Activated T-helper 9 cell treated with anti-CD3 and anti-CD28 coated beads, Interleukin-2, amount 50 U/mL, for 16 hours (primary cell): ENCODE measurements around the gene SCYGR6.
"Not testable (repeated sequence)": the region's sequence is repeated elsewhere in the genome, so short reads cannot be mapped to it uniquely, and the experiment has no call there.

Source experiments
- DNase-seq: peaks from one replicate; pipeline ENCODE4 v3.0.0-alpha.2; 2020; ENCODE audit warnings: low read depth

The SCYGR6 gene

GRCh38 chr2:227724394-227725039, at the start of gene SCYGR6:
Gene SCYGR6 (minus strand): TSS chr2:227724757. CDS start chr2:227724757, 0 bp downstream.
- DNase-seq = no peak

DNA sequence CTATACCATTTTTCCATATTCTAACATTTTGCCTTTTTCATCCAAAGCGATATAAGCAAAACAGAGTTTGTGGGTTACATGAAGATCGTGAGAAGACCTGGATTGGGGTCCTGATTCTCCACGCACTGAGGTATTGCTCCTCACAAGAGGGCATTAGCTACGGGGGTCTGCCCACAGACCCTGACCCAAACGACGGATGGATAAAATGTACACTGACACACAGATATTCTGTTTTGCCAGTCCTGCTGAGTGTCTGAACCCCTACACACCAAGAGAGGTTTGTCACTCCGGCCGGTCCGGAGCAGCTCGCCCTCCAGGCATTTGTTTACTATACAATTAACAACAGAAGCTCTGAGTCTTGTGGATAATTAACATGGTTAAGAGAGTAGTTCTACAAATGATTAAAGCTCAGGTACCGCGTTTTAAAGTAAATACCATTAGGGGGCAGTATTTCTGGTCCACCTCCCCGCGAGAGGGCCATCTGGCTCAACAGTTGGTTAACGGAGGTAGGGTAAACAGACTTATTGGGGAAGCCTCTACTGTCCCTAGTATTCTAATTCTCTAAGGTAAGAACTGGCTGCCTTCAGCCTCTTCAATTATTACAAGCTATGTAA, 49.6 kb upstream of the SCYGR6 start:
- DNase-seq = no peak

- no peak for DNase-seq
Measured at GRCh38 chr2:227772932-227773331, 48.4 kb upstream of the SCYGR6 start.

GRCh38 chr2:227772197-227772661, 47.7 kb upstream of the SCYGR6 start:
- DNase-seq = no peak

DNA sequence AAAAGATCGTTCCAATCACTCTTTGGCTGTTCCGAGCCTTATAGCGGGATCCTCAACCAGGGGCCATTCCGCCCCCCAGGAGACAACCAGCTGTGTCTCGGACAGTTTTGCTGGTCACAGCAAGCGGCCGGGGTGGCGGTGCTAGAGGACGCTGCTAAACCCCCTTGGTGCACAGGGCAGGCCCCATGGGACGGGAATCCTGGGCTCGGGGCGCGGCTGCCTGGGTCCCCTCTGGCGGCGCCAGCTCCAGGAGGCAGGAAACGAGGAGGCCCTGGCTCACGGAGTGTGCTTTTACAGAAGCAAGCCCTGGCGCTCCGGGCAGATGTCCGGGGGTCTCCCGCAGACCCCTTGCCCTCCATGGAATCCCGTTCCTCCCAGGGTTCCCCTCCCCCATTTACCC, 43.3 kb upstream of the SCYGR6 start:
- DNase-seq = no peak

DNA sequence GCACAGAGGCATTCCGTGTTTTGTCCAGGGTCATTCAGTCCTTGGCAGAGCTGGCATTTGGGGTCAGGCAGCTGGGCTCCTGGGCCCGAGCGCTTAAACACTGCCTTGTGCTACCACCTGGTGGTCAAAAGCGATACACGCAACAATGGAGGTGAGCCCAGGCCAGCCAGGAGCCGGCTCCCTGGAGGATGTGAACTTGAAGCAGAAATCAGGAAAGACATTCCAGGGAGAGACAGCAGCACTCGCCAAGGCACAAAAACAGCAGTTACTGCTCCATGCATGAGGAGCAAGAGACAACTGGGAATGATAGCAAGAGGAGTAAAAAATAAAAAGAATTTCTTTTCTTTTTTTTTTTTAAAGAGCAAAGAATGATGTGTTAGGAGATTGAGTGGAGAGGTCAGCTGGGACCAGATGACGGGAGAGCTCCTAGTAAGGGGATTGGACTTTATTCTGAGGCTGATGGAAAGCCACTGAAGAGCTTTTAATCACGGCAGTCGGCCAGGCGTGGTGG, 41.9 kb upstream of the SCYGR6 start:
- DNase-seq = peak; percentile 36

DNA sequence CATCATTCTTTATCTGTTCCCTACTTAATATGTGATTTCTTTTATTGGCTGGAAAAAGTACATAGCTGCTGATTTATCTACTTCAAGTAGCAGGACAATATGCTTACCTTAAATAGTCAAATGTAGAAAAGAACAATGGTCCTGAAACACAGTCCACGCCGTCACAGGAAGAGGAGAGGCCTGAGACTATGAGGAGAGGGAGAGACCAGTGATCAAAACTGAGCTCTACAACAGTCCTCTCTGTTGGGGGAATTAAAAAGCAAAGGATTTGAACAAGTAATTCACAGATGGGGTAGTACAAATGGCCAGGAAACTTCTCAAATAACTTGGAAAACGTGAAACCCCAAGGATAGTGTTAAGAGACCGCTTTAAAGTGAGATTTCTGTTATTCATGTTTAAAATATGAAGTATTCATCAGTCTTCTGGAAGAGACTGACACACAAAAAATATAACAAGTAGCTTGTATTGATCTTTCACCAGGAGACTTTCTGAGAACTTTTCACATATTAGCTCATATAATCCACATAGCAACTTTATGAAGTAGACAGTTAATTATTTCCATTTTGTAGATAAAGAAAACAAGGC, 41.3 kb upstream of the SCYGR6 start:
- DNase-seq = no peak

- no peak for DNase-seq
Measured at GRCh38 chr2:227761740-227762476, 37.4 kb upstream of the SCYGR6 start.

GRCh38 chr2:227759411-227760118, 35.0 kb upstream of the SCYGR6 start:
- DNase-seq = no peak

DNA sequence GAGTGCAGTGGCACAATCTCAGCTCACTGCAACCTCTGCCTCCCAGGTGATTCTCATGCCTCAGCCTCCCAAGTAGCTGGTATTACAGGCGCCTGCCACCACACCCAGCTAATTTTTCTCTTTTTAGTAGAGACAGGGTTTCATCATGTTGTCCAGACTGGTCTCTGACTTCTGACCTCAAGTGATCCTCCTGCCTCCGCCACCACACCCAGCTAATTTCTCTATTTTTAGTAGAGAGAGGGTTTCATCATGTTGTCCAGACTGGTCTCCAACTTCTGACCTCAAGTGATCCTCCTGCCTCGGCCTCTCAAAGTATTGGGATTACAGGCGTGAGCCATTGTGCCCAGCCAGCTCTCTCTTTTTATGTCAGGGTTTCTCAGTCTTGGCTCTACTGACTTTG, 31.7 kb upstream of the SCYGR6 start:
- DNase-seq = not testable (repeated sequence)

GRCh38 chr2:227748079-227748478, 23.5 kb upstream of the SCYGR6 start:
- DNase-seq = no peak

- DNase-seq = no peak
Measured at GRCh38 chr2:227745594-227745993, 21.0 kb upstream of the SCYGR6 start, which contains the start of gene SCYGR8. Gene SCYGR8 (plus strand): TSS chr2:227745894. CDS start chr2:227745894, 0 bp downstream.

- DNase-seq = not testable (repeated sequence)
Measured at GRCh38 chr2:227740705-227741104, 16.1 kb upstream of the SCYGR6 start.

DNA sequence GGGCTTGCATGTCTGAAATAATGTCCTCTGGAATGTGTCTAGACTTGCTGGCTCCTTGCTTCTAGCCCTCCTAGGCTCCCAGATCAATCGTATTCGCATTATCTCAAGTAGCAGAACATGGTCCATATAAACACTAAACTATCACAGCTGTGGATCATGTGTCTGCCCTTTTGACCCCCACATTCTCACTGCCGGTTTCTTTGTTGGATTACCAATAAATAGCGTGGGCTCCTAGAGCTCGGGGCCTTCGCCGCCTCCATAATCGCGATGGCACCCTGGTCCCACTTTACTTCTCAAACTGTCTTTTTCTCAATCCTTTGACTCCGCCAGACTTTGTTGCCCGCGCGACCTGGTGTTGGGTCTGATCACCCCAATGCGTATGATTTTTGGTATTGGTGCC, 14.8 kb upstream of the SCYGR6 start:
- DNase-seq = no peak

DNA sequence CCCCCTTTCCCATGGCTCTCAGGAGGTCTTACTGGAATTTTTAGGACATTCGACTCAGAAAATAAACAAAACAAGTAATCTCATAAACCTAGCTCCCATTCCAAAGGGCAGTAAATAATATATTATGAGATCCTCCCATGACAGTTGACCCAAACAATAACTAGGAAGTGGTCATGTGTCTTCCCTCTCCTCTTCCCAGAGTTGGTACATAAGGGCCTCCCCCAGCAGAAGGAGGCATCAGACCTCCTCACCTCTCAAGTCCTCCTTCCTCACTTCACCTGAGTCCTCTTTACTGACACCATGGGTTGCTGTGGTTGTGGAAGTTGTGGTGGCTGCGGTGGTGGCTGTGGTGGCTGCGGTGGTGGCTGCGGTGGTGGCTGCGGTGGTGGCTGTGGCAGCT, 3.5 kb upstream of the SCYGR6 start, which contains the start of gene SCYGR7:
Gene SCYGR7, plus strand, starts transcription at position 301 of the 400 bp plus-strand sequence. Its CDS starts 0 bp downstream, at position 301.
- DNase-seq = no peak

GRCh38 chr2:227722821-227723220, 1.7 kb downstream of the SCYGR6 start:
- not testable (repeated sequence) for DNase-seq

DNA sequence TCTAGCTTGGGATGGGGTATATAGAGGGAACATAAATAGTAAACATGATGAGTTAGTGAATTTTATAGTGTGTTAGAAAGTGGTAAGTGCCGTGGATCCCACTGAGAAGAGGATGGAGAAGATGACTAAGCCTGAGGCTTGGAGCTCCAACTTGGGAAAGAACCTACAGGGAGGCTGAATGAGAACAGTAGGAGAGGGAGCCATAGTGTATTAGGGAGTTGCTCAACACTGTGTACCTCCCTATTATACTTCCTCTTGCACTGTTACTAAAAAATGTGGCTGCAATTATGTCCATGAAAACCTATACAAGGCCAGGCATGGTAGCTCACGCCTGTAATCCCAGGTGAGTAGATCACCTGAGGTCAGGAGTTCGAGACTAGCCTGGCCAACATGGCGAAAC, 3.9 kb downstream of the SCYGR6 start:
- no peak for DNase-seq

GRCh38 chr2:227719641-227720040, 4.9 kb downstream of the SCYGR6 start:
- no peak for DNase-seq

DNA sequence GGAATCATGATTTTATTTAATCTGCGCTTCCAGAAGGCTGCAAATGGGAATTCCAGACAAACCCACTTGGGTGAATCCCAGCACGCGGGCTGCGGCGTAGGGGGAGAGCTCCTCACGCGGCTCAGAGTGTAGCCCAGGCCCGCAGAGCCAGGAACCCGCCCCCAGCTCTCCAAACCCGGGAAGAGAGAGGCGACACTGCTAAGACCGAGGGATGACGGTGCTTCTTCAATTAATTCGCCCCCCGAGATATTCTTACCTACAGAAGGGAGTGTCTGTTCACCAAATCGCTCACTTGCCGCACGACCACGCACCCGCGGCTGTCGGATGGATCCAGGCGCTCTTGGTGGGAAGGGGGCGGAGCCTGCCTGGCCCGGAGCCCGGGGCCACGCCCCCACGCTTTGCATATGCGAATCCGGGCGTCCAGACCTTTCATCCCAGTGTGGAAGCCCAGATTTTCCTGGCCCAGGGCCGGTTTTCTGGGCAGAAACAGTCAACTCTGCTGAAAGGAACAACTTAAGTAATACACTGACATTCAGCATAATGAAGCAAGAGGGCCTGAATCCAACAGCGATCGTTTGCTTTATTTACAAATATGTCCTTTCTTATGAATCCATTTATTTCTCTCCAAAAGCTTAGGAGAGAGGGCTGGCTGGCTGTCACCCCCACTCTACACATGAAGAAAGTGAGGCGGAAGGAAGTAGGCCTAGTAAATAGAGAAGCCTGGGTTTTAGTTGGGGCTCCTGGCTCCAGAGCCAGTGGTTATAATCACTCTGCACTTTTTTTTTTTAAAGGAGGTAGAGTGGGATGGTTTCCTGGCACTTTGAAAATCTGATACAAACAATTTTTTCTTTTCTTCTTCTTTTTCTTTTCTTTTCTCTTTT, 6.6 kb downstream of the SCYGR6 start, which contains the start of gene SLC19A3:
Gene SLC19A3, minus strand, starts transcription at position 342 of the 881 bp plus-strand sequence. CDS start 15,710 bp downstream, outside the sequence.
- DNase-seq = no peak

DNA sequence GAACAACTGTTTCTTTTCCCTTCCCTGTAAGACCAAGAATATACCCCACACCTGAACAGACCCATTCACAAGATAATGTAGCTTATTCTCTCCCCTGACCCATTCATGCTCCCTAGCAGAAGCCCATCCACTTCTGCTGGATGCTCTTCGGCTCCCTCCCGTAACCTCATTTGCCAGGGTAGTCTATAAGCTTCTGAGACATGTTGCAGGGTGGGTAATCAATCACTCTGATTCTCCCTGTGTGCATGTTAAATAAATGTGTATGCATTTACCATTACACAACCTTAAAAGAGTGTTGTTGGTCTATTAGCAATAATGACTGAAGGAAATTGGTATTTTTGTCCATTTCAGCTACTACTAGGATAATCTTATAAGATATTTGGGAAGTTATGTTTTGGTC, 8.1 kb downstream of the SCYGR6 start:
- DNase-seq = no peak
